SK-N-SH (cell line): ENCODE measurements around the gene NTNG1. TPM values are rescaled to one million over a fixed set of nuclear protein-coding genes. Genes with fewer than 3 reads are reported as not detected.

ENCODE experiments used
- CTCF ChIA-PET: fragments of 300-600, 350-600 bp; formaldehyde crosslinking; extraction: SDS; loops from one replicate; lab custom pipeline; 2021; lab: Yijun Ruan, JAX
- POLR2A ChIA-PET: fragments of 350-600 bp; sonication (Branson Sonifier 250); formaldehyde crosslinking; extraction: SDS; loops from one replicate; lab custom pipeline; 2020; ENCODE audit warnings: antibody characterized with exemption, inconsistent platforms; lab: Yijun Ruan, JAX
- DNase-seq: peaks from one replicate; pipeline ENCODE4 v3.0.0; 2012
- H2AFZ ChIP-seq: fragments of 200-600 bp; sonication (generic); 2 replicates; pipeline ENCODE4 v1.8.1; 2016; ENCODE audit warnings: antibody characterized with exemption, mild to moderate bottlenecking, low read depth
- H3F3A ChIP-seq: fragments of 200-600 bp; sonication (generic); replicated peaks from 2 replicates; pipeline ENCODE3; 2016; ENCODE audit warnings: antibody characterized with exemption, mild to moderate bottlenecking; ENCODE audit not compliant: insufficient read depth
- H3K27ac ChIP-seq, 2 experiments: fragments of 200-500 bp in 1 of 2; fragments of 200-600 bp in 1 of 2; sonication (Bioruptor generic) in 1 of 2; sonication (generic), shearing (Covaris generic) in 1 of 2; 2 replicates each; pipeline versions ENCODE4 v1.5.1 to v1.6.1; 2014 to 2016; ENCODE audit warnings: low read depth in 2 of 2, inconsistent platforms in 1 of 2, low read length in 1 of 2, mild to moderate bottlenecking in 1 of 2, mixed read lengths in 1 of 2
- H3K27me3 ChIP-seq: fragments of 200-600 bp; sonication (generic), shearing (Covaris generic); 2 replicates; pipeline ENCODE4 v1.6.1; 2016; ENCODE audit warnings: mixed run types; ENCODE audit not compliant: insufficient read depth
- H3K36me3 ChIP-seq, 2 experiments: fragments of 200-500 bp in 1 of 2; fragments of 200-600 bp in 1 of 2; sonication (Bioruptor generic) in 1 of 2; sonication (generic) in 1 of 2; replicated peaks in 1 of 2; 2 replicates each; pipeline versions ENCODE3 to v1.5.1; 2014 to 2016; ENCODE audit warnings: low read length in 1 of 2, mild to moderate bottlenecking in 1 of 2; ENCODE audit not compliant: insufficient read depth in 2 of 2, control insufficient read depth in 1 of 2
- H3K4me1 ChIP-seq, 2 experiments: fragments of 200-500 bp in 1 of 2; fragments of 200-600 bp in 1 of 2; sonication (Bioruptor generic) in 1 of 2; sonication (generic), shearing (Covaris generic) in 1 of 2; 2 replicates each; pipeline versions ENCODE4 v1.5.1 to v1.6.1; 2014 to 2016; ENCODE audit warnings: low read depth in 1 of 2, low read length in 1 of 2, mixed run types in 1 of 2; ENCODE audit not compliant: insufficient read depth in 2 of 2, control insufficient read depth in 1 of 2
- H3K4me2 ChIP-seq: fragments of 200-600 bp; sonication (generic), shearing (Covaris generic); 2 replicates; pipeline ENCODE4 v1.6.1; 2017; ENCODE audit warnings: mixed run types
- H3K4me3 ChIP-seq, 2 experiments: fragments of 200-500 bp in 1 of 2; fragments of 200-600 bp in 1 of 2; sonication (Bioruptor generic) in 1 of 2; sonication (generic), shearing (Covaris generic) in 1 of 2; 2 replicates each; pipeline versions ENCODE4 v1.5.1 to v1.8.1; 2014 to 2016; ENCODE audit warnings: low read depth in 2 of 2, inconsistent platforms in 1 of 2, low read length in 1 of 2, mild to moderate bottlenecking in 1 of 2, mixed read lengths in 1 of 2, moderate library complexity in 1 of 2
- H3K79me2 ChIP-seq: fragments of 200-600 bp; sonication (generic); 2 replicates; pipeline ENCODE4 v1.8.1; 2017; ENCODE audit warnings: mild to moderate bottlenecking; ENCODE audit not compliant: insufficient read depth
- H3K9ac ChIP-seq: fragments of 200-600 bp; sonication (generic); 2 replicates; pipeline ENCODE4 v1.6.1; 2017; ENCODE audit warnings: mixed run types
- H3K9me2 ChIP-seq: fragments of 200-600 bp; sonication (generic); 2 replicates; pipeline ENCODE4 v1.6.1; 2017; ENCODE audit warnings: mixed run types
- H3K9me3 ChIP-seq: fragments of 200-600 bp; sonication (generic); 2 replicates; pipeline ENCODE4 v1.6.1; 2017; ENCODE audit warnings: mixed run types, mild to moderate bottlenecking, moderate library complexity
- H4K20me1 ChIP-seq: fragments of 200-600 bp; sonication (generic); 2 replicates; pipeline ENCODE4 v1.6.1; 2017; ENCODE audit warnings: mild to moderate bottlenecking, mixed run types; ENCODE audit not compliant: insufficient read depth
- ELF1 ChIP-seq: IDR thresholded peaks from 2 replicates; pipeline ENCODE4 v1.4.0; 2012
- EP300 ChIP-seq, 2 experiments: IDR thresholded peaks; 2 replicates each; pipeline versions ENCODE4 v1.4.0 to v1.6.1; 2012; ENCODE audit warnings: borderline replicate concordance in 1 of 2, low read depth in 1 of 2, low read length in 1 of 2
- EZH2phosphoT487 ChIP-seq: fragments of 200-600 bp; sonication (generic); IDR thresholded peaks from 2 replicates; pipeline ENCODE4 v1.6.1; 2017; ENCODE audit warnings: low read depth, mixed run types, mild to moderate bottlenecking, antibody characterized with exemption, moderate library complexity, borderline replicate concordance
- GABPA ChIP-seq: IDR thresholded peaks from 2 replicates; pipeline ENCODE4 v1.4.0; 2012; ENCODE audit warnings: low read depth, mild to moderate bottlenecking
- JUND ChIP-seq: IDR thresholded peaks from 2 replicates; pipeline ENCODE4 v1.4.0; 2012
- MEF2A ChIP-seq: IDR thresholded peaks from 2 replicates; pipeline ENCODE4 v1.4.0; 2012; ENCODE audit warnings: low read depth, borderline replicate concordance
- NRF1 ChIP-seq: IDR thresholded peaks from 2 replicates; pipeline ENCODE4 v1.6.1; 2012; ENCODE audit warnings: low read depth, mild to moderate bottlenecking, low read length
- POLR2AphosphoS5 ChIP-seq: IDR thresholded peaks from 2 replicates; pipeline ENCODE4 v1.6.1; 2012; ENCODE audit warnings: low read depth, low read length
- RAD21 ChIP-seq: IDR thresholded peaks from 2 replicates; pipeline ENCODE4 v1.6.1; 2012; ENCODE audit warnings: mild to moderate bottlenecking, low read length
- REST ChIP-seq: IDR thresholded peaks from 2 replicates; pipeline ENCODE4 v1.6.1; 2012; ENCODE audit warnings: mild to moderate bottlenecking, low read depth, low read length, moderate library complexity
- RXRA ChIP-seq: IDR thresholded peaks from 2 replicates; pipeline ENCODE4 v1.4.0; 2012; ENCODE audit warnings: low read depth, mild to moderate bottlenecking, borderline replicate concordance
- SMC3 ChIP-seq: IDR thresholded peaks from 2 replicates; pipeline ENCODE4 v1.6.1; 2012; ENCODE audit warnings: low read depth, low read length, improper control_type of control experiment
- TEAD4 ChIP-seq: IDR thresholded peaks from 2 replicates; pipeline ENCODE4 v1.4.0; 2012; ENCODE audit warnings: mild to moderate bottlenecking, borderline replicate concordance; ENCODE audit not compliant: insufficient read depth
- WGBS: methylation state at CpG from one replicate; pipeline ENCODE4 v1.1.6; 2017; ENCODE audit warnings: low lambda C conversion rate; 5-methylcytosine and 5-hydroxymethylcytosine counted together
- polyA plus RNA-seq, 3 experiments: library from polyadenylated mRNA; depleted of rRNA; stranded (reverse); fragments of >200 nt; gene quantifications; 2 replicates each; pipeline ENCODE4 v1.2.3, GENCODE V29; 2012
- TF ChIP-seq, protein P1 (sequence below): fragments of 150-350 bp; IDR thresholded peaks from 2 replicates; pipeline ENCODE4 v1.6.1; 2016; ENCODE audit warnings: mild to moderate bottlenecking, low read depth, low read length
- TF ChIP-seq, protein P2 (sequence below): fragments of 200-600 bp; sonication (generic); IDR thresholded peaks from 2 replicates; pipeline ENCODE4 v1.6.1; 2017; ENCODE audit warnings: antibody characterized with exemption, mild to moderate bottlenecking, moderate library complexity

NTNG1 gene
- polyA plus RNA-seq, 1 of the 3 experiments (the other 2 are of a cell fraction), result 0.03 TPM

DNA sequence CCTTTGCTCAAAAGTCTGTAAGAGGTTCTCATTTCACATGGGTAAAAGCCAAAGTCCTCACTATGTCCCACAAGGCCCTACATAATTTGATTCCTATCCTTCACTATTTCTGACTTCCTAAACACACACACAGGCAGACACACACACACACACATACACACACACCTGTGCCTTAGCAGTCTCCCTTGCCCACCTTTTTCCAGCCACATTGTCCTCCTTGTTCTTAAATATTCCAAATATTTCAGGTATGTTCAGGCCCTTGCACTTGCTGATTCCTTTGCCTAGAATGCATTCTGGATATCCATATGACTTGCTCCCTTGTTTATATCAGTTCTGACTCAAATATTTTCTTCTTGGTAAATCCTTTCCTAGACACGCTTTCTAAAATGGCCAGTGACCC is 54.6 kb downstream of the NTNG1 start:
- 43% methylated on average over 1 of the region's 1 CpG for WGBS
- Histone ChIP-seq H3F3A (no peaks in the 10 kb centered on the region), H3K27ac (no peak overlapping the region), H3K9me2 (no peaks in the 10 kb centered on the region), H3K9me3 (no peaks in the 10 kb centered on the region), H3K27me3 (no peaks in the 10 kb centered on the region), H3K36me3 (no peaks in the 10 kb centered on the region), H2AFZ (no peak overlapping the region), H3K4me3 (no peak overlapping the region), H3K9ac (no peak overlapping the region), H3K4me2 (no peak overlapping the region), H3K79me2 (no peaks in the 10 kb centered on the region), H4K20me1 (no peaks in the 10 kb centered on the region), H3K4me1 (peaks cover 0 to 17% of the 10 kb centered on the region in 2 experiments; a peak in 2 of 4 replicates)
- no peak for DNase-seq
- ChIA-PET POLR2A (no interaction called here), CTCF (no interaction called here)
- no peak for TF ChIP-seq ELF1
- TF ChIP-seq JUND, result no peak
- no peak for TF ChIP-seq REST
- TF ChIP-seq RXRA, result no peak
- no peak for TF ChIP-seq MEF2A
- TF ChIP-seq SMC3, result no peak
- no peak for TF ChIP-seq EP300 (IDR thresholded peaks at IDR 0.05; ENCODE audit: borderline replicate concordance in 1 of 2, low read depth in 1 of 2, low read length in 1 of 2)
- TF ChIP-seq, protein P1, sequence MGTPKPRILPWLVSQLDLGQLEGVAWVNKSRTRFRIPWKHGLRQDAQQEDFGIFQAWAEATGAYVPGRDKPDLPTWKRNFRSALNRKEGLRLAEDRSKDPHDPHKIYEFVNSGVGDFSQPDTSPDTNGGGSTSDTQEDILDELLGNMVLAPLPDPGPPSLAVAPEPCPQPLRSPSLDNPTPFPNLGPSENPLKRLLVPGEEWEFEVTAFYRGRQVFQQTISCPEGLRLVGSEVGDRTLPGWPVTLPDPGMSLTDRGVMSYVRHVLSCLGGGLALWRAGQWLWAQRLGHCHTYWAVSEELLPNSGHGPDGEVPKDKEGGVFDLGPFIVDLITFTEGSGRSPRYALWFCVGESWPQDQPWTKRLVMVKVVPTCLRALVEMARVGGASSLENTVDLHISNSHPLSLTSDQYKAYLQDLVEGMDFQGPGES, result no peak
- TF ChIP-seq GABPA, result no peak
- no peak for TF ChIP-seq POLR2AphosphoS5
- TF ChIP-seq RAD21, result no peak
- no peak for TF ChIP-seq EZH2phosphoT487
- no peak for TF ChIP-seq NRF1

- H3K9me2 ChIP-seq, result no peaks in the 10 kb centered on the region
- 50% methylated on average over 5 of the region's 5 CpGs for WGBS
- no peaks in the 10 kb centered on the region for H3K36me3 ChIP-seq
- no peak overlapping the region for H2AFZ ChIP-seq
- TF ChIP-seq, protein P2, sequence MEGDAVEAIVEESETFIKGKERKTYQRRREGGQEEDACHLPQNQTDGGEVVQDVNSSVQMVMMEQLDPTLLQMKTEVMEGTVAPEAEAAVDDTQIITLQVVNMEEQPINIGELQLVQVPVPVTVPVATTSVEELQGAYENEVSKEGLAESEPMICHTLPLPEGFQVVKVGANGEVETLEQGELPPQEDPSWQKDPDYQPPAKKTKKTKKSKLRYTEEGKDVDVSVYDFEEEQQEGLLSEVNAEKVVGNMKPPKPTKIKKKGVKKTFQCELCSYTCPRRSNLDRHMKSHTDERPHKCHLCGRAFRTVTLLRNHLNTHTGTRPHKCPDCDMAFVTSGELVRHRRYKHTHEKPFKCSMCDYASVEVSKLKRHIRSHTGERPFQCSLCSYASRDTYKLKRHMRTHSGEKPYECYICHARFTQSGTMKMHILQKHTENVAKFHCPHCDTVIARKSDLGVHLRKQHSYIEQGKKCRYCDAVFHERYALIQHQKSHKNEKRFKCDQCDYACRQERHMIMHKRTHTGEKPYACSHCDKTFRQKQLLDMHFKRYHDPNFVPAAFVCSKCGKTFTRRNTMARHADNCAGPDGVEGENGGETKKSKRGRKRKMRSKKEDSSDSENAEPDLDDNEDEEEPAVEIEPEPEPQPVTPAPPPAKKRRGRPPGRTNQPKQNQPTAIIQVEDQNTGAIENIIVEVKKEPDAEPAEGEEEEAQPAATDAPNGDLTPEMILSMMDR, result peak; percentile 64
- no peak for TF ChIP-seq TEAD4
- no peak overlapping the region for H3K4me2 ChIP-seq
- no peak overlapping the region for H3K9ac ChIP-seq
- CTCF ChIA-PET, result no interaction called here
- peak overlapping the region in 1 of 2 experiments; percentile 3; a peak in 1 of 4 replicates for H3K4me3 ChIP-seq
- POLR2A ChIA-PET, result no interaction called here
- no peak for DNase-seq
- no peaks in the 10 kb centered on the region for H3F3A ChIP-seq
- peaks cover 0 to 17% of the 10 kb centered on the region in 2 experiments; a peak in 2 of 4 replicates for H3K4me1 ChIP-seq
- no peaks in the 10 kb centered on the region for H3K27me3 ChIP-seq
- H3K27ac ChIP-seq, result no peak overlapping the region
- no peaks in the 10 kb centered on the region for H3K79me2 ChIP-seq
- no peaks in the 10 kb centered on the region for H3K9me3 ChIP-seq
- no peaks in the 10 kb centered on the region for H4K20me1 ChIP-seq
Measured at GRCh38 chr1:107196973-107197562, 56.2 kb downstream of the NTNG1 start.
